Measurements from ENCODE around the gene NOP9. TPM values are rescaled to one million over a fixed set of nuclear protein-coding genes. Genes with fewer than 3 reads are reported as not detected.

Gene NOP9
- total RNA-seq, 1 donor from 2014 or later, result 17.1 TPM

- TF ChIP-seq CTCF (conservative IDR thresholded peaks at IDR 0.05; ENCODE audit: low read depth, low read length), result no peak
- no peak for DNase-seq (ENCODE audit: low read depth)
- no peak overlapping the region for H3K4me3 ChIP-seq (ENCODE audit: low read depth, low read length)
Observed at GRCh38 chr14:24259282-24260025, 40.2 kb upstream of the NOP9 start.

- DNase-seq (ENCODE audit: low read depth), result no peak
- H3K4me3 ChIP-seq (ENCODE audit: low read depth, low read length), result no peak overlapping the region
- TF ChIP-seq CTCF (conservative IDR thresholded peaks at IDR 0.05; ENCODE audit: low read depth, low read length), result no peak
Observed at GRCh38 chr14:24260026-24260779, 39.4 kb upstream of the NOP9 start.

GRCh38 chr14:24260780-24261157 lies 38.9 kb upstream of the NOP9 start:
- no peak for DNase-seq (ENCODE audit: low read depth)
- no peak for TF ChIP-seq CTCF (conservative IDR thresholded peaks at IDR 0.05; ENCODE audit: low read depth, low read length)
- H3K4me3 ChIP-seq (ENCODE audit: low read depth, low read length), result no peak overlapping the region

- no peak for DNase-seq (ENCODE audit: low read depth)
- TF ChIP-seq CTCF (conservative IDR thresholded peaks at IDR 0.05; ENCODE audit: low read depth, low read length), result no peak
- no peak overlapping the region for H3K4me3 ChIP-seq (ENCODE audit: low read depth, low read length)
Observed at GRCh38 chr14:24261256-24261968, 38.2 kb upstream of the NOP9 start.

GRCh38 chr14:24261969-24262327 lies 37.7 kb upstream of the NOP9 start:
- DNase-seq (ENCODE audit: low read depth), result no peak
- no peak for TF ChIP-seq CTCF (conservative IDR thresholded peaks at IDR 0.05; ENCODE audit: low read depth, low read length)
- H3K4me3 ChIP-seq (ENCODE audit: low read depth, low read length), result no peak overlapping the region

GRCh38 chr14:24262821-24263733 lies 36.6 kb upstream of the NOP9 start, which contains the start of gene TGM1:
Gene TGM1, minus strand, starts transcription at chr14:24263177. Its CDS starts 825 bp downstream, at chr14:24262352.
- H3K4me3 ChIP-seq (ENCODE audit: low read depth, low read length), result no peak within 1 kb of the TSS
- DNase-seq (ENCODE audit: low read depth), result no peak
- no peak for TF ChIP-seq CTCF (conservative IDR thresholded peaks at IDR 0.05; ENCODE audit: low read depth, low read length)
